Prostate gland (tissue), 2 donors: ENCODE results near the gene TNFRSF14. TPM values are rescaled to one million over a fixed set of nuclear protein-coding genes. Genes with fewer than 3 reads are reported as not detected.

ENCODE experiments used
- DNase-seq: peaks from one replicate; pipeline ENCODE4 v3.0.0-alpha.2; 2019; ENCODE audit warnings: low spot score
- H3K27ac ChIP-seq, 2 donors: fragments of 200-600 bp; sonication (generic); 2 replicates each; pipeline ENCODE4 v1.5.1; 2017 to 2019
- H3K27me3 ChIP-seq: fragments of 200-600 bp; sonication (generic); replicated peaks from 2 replicates; pipeline ENCODE4 v1.5.1; 2019; ENCODE audit not compliant: insufficient read depth
- H3K36me3 ChIP-seq, 2 donors: fragments of 200-600 bp; sonication (generic); 1 replicate in 1 of 2; 2 replicates in 1 of 2; pipeline versions ENCODE4 v1.5.1 to v1.8.1; 2017 to 2019
- H3K4me1 ChIP-seq: fragments of 200-600 bp; sonication (generic); replicated peaks from 2 replicates; pipeline ENCODE4 v1.5.1; 2019
- H3K4me3 ChIP-seq, 2 donors: fragments of 200-600 bp; sonication (generic); 2 replicates each; pipeline ENCODE4 v1.5.1; 2017 to 2019
- H3K9me3 ChIP-seq: fragments of 200-600 bp; sonication (generic); 2 replicates; pipeline ENCODE4 v1.5.1; 2017
- CTCF ChIP-seq, 4 experiments: fragments of 200-600 bp in 2 of 4; fragments of 450-650 bp in 2 of 4; sonication (generic) in 2 of 4; IDR thresholded peaks; 1 replicate in 3 of 4; 2 replicates in 1 of 4; pipeline ENCODE4 v1.5.1; 2016 to 2019; ENCODE audit warnings: antibody characterized with exemption in 4 of 4, mild to moderate bottlenecking in 2 of 4, moderate library complexity in 2 of 4
- POLR2A ChIP-seq: fragments of 450-650 bp; IDR thresholded peaks from one replicate; pipeline ENCODE4 v1.6.1; 2016; ENCODE audit warnings: antibody characterized with exemption, mild to moderate bottlenecking
- POLR2AphosphoS5 ChIP-seq: sonication (generic); formaldehyde crosslinking; IDR thresholded peaks from one replicate; pipeline ENCODE4 v1.6.1; 2017; ENCODE audit warnings: antibody characterized with exemption
- WGBS: methylation state at CpG from one replicate; pipeline ENCODE4 v1.1.5; 2018; 5-methylcytosine and 5-hydroxymethylcytosine counted together
- intact Hi-C: fragments of 100-400 bp; cut with DNase I; formaldehyde crosslinking; loops from one replicate; pipeline ENCODE4 v1.14.2; 2022
- total RNA-seq, 2 donors: library from RNA; depleted of rRNA; stranded (reverse); fragments of >200 nt; gene quantifications; one replicate each; pipeline ENCODE4 v1.1.0, GENCODE V29; 2016

The TNFRSF14 gene
- total RNA-seq, 2 donors from 2014 or later, result 83.3 to 105 TPM

GRCh38 chr1:2540816-2541492, 15.2 kb upstream of the TNFRSF14 start:
- H3K27me3 ChIP-seq, result no peaks in the 10 kb centered on the region
- peaks cover 5% of the 10 kb centered on the region for H3K4me1 ChIP-seq
- H3K27ac ChIP-seq, result no peak overlapping the region
- H3K36me3 ChIP-seq, result no peaks in the 10 kb centered on the region
- H3K4me3 ChIP-seq, result no peak overlapping the region
- no peaks in the 10 kb centered on the region for H3K9me3 ChIP-seq
- TF ChIP-seq POLR2A (no peak), CTCF (IDR thresholded peaks at IDR 0.05) (no peak), POLR2AphosphoS5 (no peak)
- DNase-seq, result no peak
- intact Hi-C loops, result no loop called here
- 13% methylated on average over 36 of the region's 39 CpGs for WGBS

DNA sequence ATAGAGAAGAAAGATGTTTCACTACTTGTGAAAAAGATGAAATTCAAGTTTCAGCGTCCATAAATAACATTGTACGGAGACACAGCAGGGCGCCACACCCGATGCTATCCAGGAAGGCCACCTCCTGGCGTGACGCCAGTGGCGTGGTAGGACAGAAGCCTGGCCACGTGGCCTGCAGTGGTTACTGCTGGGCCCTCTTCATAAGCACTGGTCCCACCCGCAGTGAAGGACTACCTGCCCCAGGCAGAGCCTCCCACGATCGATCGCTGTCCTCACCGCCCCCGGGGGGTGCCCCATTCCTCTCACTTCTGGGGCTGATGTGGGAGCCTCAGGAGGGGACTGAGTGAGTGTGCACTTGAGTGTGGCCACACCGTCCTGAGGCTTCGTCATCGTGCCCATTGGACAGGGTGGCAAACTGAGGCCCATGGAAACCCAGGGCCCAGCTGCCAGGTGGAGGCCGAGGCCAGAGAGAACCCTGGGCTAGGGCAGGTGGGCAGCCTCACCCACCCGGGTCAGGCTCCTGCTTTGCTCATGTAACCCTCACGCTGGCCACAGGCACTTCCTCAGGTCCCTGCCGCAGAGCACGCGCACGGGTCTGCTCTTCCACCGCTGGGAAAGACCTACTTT, 14.4 kb upstream of the TNFRSF14 start:
- 74% methylated on average over 23 of the region's 25 CpGs for WGBS
- H3K27me3 ChIP-seq, result no peaks in the 10 kb centered on the region

GRCh38 chr1:2542246-2542915, 13.8 kb upstream of the TNFRSF14 start:
- no peaks in the 10 kb centered on the region for H3K36me3 ChIP-seq
- peaks cover 10% of the 10 kb centered on the region for H3K4me1 ChIP-seq
- no peak overlapping the region for H3K27ac ChIP-seq
- no peaks in the 10 kb centered on the region for H3K9me3 ChIP-seq
- TF ChIP-seq POLR2A, result no peak
- no peak for TF ChIP-seq CTCF (IDR thresholded peaks at IDR 0.05)
- intact Hi-C loops, result no loop called here
- no peaks in the 10 kb centered on the region for H3K27me3 ChIP-seq
- 93% methylated on average over 11 of the region's 11 CpGs for WGBS
- no peak for DNase-seq
- H3K4me3 ChIP-seq, result no peak overlapping the region

More for the DNA sequence above, 14.4 kb upstream of the TNFRSF14 start:
- TF ChIP-seq POLR2AphosphoS5 (peak; percentile 36), CTCF (IDR thresholded peaks at IDR 0.05) (no peak), POLR2A (no peak)
- no peaks in the 10 kb centered on the region for H3K36me3 ChIP-seq
- peaks cover 8% of the 10 kb centered on the region for H3K4me1 ChIP-seq
- intact Hi-C loops, result no loop called here
- H3K27ac ChIP-seq, result no peak overlapping the region
- DNase-seq, result peak; percentile 73
- H3K9me3 ChIP-seq, result no peaks in the 10 kb centered on the region
- H3K4me3 ChIP-seq, result no peak overlapping the region

- Histone ChIP-seq H3K9me3 (no peaks in the 10 kb centered on the region), H3K36me3 (no peaks in the 10 kb centered on the region), H3K27ac (no peak overlapping the region), H3K4me1 (peaks cover 20% of the 10 kb centered on the region), H3K4me3 (no peak overlapping the region), H3K27me3 (no peaks in the 10 kb centered on the region)
- intact Hi-C loops, result no loop called here
- no peak for DNase-seq
- 19% methylated on average over 20 of the region's 26 CpGs for WGBS
- no peak for TF ChIP-seq POLR2AphosphoS5
- no peak for TF ChIP-seq CTCF (IDR thresholded peaks at IDR 0.05)
- TF ChIP-seq POLR2A, result no peak
These were observed 12.6 kb upstream of the TNFRSF14 start for GRCh38 chr1:2543543-2544092.
